Activated gamma-delta T cell treated with Interleukin-2 at 50 U/mL for 16 hours (primary cell): ENCODE measurements around the gene THRB.
"Not testable (repeated sequence)": the region's sequence is repeated elsewhere in the genome, so short reads cannot be mapped to it uniquely, and the experiment has no call there.

ENCODE experiments used
- DNase-seq: peaks from one replicate; pipeline ENCODE4 v3.0.0-alpha.2; 2020

Gene THRB

GRCh38 chr3:24133942-24134341, 360.7 kb downstream of the THRB start:
- DNase-seq: no peak

DNA sequence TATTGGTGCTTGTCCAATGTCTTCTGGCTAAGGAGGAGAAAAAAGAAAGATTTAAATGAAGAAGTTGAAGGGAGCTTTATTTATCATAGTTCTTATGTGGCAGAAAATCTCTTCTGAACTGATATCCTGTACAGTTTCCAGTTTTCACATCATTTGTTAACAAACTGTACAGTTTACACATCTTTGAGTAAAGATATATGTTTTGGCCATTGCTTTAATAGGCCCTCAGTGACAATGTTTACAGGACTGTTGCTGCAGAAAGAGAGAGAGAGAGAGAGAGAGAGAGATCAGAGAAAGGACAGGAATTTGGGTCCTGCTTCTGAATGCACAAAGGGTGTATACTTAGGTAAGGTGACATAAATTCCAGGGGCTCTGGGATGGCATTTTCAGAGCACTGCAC, 361.2 kb downstream of the THRB start:
- no peak for DNase-seq

- no peak for DNase-seq
Measured at GRCh38 chr3:24129549-24129948, 365.1 kb downstream of the THRB start.

DNA sequence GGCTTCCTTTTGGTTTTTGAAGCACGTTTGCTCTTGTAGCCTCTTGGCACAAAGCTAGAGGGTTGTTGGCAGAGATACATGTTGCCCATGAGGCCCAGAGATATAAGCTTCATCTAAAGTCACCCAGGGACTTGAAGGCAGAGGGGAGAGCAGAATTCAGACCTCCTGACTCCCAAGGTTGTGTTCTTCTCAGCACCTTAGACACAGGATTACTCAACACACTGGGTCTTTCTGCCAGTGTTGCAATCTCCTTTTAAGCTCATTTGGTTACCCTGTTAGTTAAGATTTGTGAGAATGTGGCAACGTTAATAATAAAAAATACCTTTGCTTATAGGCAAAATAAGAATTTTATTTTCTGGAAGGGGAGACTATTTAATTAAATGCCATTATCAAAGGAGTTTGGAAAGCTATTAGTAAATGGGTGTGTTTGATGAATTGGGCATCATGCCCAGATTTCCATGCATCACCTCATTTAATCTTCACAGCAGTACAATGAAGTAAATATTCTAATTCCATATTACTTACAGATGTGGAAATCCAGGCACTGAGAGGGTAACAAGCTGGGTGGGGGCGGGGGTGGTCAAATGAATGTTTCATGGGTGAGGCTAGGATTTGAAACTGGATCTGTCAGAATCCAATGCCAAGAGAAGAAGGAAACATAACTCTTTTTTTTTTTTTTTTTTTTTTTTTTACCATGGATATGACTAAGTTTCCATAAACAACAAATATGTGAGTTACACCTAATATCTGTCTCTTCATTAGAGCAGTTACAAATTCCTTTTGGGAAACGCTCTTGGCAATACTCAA, 366.2 kb downstream of the THRB start:
- DNase-seq: no peak

DNA sequence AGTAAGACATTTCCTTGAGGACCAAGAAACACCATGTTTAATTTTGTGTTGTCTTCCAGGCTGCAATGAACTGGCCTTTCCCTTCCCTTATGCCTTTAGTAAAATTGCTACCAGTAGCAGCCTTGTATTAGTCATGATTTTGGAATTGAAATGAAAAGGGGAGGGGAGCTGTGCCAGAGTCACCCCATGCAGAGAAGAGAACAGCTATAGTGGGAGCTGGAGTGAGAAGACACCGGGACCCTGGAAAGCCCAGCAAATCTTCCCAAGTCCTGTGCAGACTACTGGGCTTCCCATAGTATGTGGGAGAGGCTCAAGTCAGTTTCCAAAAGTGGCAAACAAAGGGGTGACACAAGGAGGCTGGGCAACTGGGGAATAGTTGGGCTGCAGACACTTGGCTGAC, 371.1 kb downstream of the THRB start:
- DNase-seq: no peak

GRCh38 chr3:24120434-24120833, 374.2 kb downstream of the THRB start:
- no peak for DNase-seq

DNA sequence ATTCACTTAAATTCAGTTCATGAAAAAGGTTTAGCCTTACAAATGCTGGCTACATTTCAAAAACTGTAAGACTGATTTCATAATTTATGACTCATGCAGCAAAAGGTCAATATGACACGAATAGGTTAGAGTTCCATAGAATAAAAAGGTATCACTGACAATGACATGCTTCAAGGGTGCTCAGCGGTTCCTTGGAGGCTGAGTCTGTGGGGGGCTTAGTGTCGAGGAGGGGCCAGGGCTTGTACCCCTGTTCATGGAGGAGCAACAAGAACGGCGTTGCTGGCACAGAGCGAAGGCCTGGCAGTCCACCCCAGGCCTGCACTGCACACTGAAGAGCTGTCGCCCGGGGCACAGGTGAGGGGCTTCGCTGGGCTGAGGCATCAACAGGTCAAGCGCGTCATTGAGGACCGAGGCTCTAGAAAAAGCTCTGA, 375.3 kb downstream of the THRB start:
- no peak for DNase-seq

- no peak for DNase-seq
Measured at GRCh38 chr3:24117508-24117907, 377.1 kb downstream of the THRB start.

- DNase-seq: no peak
Measured at GRCh38 chr3:24111711-24112110, 382.9 kb downstream of the THRB start.

DNA sequence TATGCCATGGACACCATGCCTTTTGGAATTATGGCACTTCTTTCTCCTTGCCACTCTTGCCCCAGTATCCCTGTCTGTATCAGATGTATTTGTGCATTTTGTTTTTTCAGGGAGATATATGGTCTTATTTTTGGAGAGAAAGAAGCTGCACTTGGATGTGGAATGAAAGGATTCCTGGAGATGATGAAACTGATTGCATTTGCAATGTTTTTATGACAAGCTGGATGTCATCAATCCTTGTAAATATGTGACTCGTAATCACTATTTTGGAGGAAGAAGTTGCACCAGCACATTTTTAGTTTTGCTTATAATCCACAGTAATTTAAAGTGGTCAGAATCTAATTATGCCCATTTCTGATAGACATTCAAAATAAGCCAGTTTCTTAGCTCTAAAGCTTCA, 384.6 kb downstream of the THRB start:
- no peak for DNase-seq

GRCh38 chr3:24101676-24102168, 392.9 kb downstream of the THRB start:
- DNase-seq: no peak

DNA sequence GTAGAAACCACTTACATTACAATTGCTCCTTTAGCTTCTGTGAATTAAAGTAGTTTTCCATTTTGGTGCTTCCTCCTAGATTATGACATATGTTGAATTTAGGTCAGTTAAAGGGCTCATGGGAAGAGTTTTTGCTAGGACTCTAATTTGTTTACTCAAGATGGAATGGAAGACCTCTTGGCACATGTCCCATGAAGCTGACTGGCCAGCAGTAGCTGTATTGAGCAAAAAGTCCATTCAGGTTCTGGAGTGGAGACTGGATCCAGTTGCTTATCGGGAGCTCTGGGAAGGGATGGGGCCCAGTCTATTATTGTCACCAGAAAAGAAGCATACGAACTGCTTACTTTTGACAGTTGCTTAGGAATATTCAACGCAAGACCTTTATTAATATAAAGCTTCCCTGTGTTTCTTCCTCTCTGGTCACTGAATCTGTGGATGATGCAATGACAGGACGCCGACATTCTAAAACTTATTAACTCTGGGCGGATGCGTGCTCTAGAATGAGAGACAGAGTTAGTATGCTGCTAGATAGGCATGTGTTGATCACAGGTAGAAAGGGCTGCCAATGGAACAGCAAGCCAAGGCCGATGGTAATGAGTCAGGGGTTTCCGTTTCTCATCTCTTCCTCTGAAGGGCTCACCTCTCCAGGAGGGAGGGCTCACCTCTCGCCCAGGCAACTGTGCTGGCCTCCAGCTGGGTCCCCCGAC, 393.8 kb downstream of the THRB start:
- DNase-seq: no peak

DNA sequence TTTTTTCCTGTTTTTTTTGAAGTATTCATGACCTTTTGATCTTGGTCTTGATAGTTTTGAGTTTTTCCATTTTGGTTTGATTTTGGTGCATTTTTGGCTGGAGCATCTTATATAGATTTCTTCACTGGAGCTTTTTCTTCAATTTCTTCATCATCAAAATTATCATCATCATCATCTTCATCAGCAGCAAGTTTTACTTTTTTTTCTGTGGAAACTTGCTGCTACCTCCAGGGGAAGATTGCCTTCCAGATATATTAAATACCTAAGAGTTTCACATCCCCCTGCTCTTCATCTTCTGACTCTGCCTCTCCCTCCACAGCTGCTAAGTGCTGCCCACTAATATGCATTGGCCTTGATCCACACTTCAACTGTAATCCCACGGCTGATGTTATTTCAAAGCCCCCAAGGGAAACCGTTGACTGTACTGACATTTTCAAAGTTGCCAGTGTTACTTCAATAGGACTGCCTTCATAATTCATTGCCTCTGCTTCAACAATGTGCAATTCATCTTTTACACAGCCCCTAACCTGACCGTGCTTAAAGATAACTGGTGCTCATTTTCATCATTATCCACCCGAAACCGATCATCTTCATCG, 397.9 kb downstream of the THRB start:
- DNase-seq: no peak

DNA sequence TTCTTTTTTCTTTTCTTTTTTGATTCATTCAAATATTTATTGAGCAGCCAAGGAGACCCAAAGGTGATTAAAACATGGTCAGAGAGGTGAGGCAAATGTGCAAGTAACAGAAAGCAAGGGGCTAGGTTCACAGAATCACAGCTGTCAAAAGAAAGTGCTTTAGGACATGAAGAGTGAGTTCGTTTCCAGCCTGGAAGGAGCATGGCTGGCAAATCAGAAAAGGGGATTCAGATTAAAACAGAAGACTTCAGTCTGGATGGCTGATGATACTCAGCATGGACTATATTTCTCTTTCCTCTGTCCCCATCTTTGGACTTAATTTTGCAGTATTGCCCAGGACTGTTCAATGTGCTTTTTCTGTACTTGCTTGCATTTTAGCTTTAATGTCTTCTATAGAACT, 398.4 kb downstream of the THRB start:
- no peak for DNase-seq

GRCh38 chr3:24094818-24095217, 399.8 kb downstream of the THRB start:
- DNase-seq: not testable (repeated sequence)

- no peak for DNase-seq
Measured at GRCh38 chr3:24088782-24089181, 405.9 kb downstream of the THRB start.

DNA sequence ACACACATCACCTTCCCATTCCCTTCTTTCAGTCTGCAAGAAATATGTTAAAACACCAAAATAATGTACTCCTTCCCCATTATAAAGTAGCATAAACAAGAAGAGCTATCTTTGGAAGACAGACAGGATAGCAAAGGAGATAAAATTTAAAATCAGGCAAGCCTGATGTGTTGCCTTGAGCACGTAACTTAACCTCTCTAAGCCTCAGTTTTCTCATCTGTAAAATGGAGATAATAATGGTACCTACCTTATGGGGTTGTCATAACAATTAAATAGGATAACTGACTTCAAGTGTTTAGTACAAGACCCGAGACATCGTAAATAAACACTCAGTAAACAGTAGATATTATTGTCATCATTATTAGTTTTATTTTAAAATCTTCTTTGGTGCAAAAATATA, 407.2 kb downstream of the THRB start:
- DNase-seq: no peak

- no peak for DNase-seq
Measured at GRCh38 chr3:24086617-24087404, 407.8 kb downstream of the THRB start.

DNA sequence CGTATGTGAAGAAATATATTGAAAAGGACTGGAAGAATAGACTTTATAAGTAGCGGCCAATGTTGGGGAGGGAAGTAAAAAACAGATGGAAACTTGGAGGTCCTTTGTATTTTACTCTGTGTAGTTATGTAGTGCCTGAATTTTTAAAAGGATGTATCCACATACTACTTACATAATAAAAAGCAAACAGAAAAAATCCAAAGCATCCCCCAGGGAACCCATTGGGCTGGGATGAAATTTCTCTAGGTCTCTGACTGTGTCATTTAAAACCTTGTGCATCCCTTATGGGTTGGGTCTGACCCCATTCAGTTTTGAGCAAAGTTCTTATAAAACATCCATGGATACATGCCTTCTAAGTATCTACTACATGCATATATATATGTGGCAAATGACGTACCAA, 408.4 kb downstream of the THRB start:
- no peak for DNase-seq

DNA sequence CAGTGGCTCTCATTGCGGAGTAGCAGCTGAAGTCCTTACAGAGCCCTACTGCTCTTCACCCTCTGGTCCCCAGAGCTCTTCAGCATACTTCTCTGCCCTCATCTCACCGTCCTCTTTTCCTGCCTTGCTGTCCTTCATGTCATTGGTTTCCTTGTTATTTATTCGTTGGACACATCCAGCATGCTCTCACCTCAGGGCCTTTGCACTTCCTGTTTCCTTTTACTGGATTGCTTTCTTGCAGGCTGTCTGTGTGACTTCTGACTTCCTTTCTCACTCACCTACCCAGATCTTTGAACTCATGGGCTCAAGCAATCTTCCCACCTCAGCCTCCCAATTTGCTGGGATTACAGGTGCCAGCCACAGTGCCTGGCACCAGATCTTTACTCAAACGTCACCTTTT, 422.5 kb downstream of the THRB start:
- no peak for DNase-seq

DNA sequence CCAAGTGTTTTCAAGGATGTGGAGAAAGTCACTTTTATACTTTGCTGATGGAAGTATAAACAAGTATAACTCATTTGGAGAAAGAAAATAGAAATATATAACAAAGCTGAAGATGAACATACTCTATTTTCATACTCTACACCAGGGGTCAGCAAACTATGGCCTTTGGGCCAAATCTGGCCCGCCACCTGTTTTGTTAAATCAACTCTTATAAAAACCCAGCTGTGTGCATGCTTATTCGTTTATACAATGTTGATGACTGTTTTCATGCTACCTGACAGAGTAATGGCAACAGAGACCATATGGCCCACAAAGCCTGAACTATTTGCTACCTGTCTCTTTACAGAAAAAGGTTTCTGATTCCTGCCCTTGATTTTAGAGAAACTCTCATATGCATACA, 425.6 kb downstream of the THRB start:
- DNase-seq: no peak

- DNase-seq: no peak
Measured at GRCh38 chr3:24067483-24067882, 427.2 kb downstream of the THRB start.
